NOMO-1 treated with dmso at 0.1 percent for 144 hours (cell line): ENCODE data around the gene CUEDC2.

Source experiments
- DNase-seq: peaks from one replicate; lab custom pipeline; 2025; ENCODE audit not compliant: unreplicated experiment; lab: John Stamatoyannopoulos, UW

Gene CUEDC2

GRCh38 chr10:102399217-102400021 lies 33.0 kb downstream of the CUEDC2 start:
- DNase-seq = peak; percentile 86

GRCh38 chr10:102398172-102399020 lies 34.0 kb downstream of the CUEDC2 start:
- no peak for DNase-seq

GRCh38 chr10:102397222-102398171 lies 34.9 kb downstream of the CUEDC2 start:
- DNase-seq = no peak

- DNase-seq = no peak
Observed at GRCh38 chr10:102396730-102397151, 35.6 kb downstream of the CUEDC2 start.

DNA sequence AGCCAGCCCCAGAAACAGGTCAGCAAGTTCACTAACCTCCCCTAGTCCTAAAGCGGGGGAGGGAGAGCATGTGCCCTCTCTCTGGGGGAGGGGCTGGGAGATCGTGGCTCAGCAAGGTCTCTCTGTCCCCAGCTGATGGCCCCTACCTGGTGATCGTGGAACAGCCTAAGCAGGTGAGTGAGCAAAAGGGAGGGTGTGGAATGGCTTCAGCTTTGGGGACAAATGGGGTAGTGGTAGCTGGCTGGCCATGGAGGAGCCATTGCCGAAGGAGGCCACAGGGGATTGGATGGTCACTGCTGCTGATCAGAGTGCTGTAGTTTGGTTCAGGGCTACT lies 36.1 kb downstream of the CUEDC2 start:
- DNase-seq = no peak

GRCh38 chr10:102395400-102396316 lies 36.7 kb downstream of the CUEDC2 start, which contains the start of gene NFKB2:
TSS of gene NFKB2 (plus strand) at chr10:102395705. CDS start at chr10:102395960, 255 bp downstream.
- DNase-seq = peak; percentile 28

DNA sequence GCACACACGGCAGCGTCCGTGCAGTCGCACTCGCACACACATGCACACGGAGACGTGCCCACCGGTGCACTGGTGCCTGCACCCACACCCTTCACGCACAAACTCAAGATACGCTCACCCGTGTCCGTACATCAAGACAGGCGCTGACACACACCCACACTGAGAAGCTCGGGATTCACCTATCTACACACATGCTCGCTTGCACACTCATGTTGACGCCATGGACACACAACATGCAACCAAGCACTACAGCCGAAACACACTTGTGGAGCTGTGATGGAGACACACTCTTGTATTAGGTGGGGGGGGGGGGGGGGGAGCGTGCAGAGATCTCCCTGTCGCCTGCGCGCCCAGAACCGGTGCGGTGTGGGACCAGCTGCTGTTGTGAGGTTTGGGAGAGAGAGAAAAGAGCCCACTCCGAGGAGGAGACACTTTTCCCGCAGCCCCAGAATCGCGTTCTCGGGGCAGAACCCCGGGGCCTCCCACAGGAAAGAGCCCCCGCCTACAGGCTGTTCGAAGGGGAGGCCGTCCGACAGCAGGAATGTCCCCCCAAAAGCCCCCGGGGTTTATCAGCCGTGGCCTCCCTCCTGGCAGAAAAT lies 37.5 kb downstream of the CUEDC2 start:
- no peak for DNase-seq

DNA sequence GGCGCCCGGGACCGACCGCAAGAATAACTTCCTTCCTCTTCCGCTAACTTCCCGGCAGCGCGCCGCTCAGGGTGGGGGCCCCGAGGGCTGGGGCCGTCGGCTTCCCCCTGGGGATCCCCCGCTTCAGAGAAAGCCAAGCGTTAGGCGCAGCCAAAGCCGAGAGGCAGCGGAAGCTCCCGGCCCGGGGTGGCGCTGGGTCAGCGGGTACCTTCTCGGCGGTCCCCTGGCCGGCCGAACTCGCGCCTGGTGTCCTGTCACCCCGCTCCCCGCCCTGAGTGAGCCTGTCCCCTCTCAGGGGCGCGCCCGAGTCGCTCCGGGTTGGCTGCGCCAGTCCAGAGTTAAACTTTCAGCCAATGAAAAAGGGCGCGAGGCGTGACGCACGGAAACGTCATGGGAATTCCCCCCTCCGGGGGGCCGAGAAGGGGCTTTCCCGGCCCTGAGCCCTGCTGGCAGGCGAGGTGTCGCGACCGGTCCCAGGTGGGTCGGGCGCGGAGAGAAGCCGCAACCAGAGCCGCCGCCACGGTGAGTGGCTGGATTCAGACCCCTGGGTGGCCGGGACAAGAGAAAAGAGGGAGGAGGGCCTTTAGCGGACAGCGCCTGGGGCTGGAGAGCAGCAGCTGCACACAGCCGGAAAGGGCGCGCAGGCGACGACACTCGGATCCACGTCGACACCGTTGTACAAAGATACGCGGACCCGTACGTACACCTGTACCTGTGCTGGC lies 38.1 kb downstream of the CUEDC2 start:
- peak; percentile 82 for DNase-seq

DNA sequence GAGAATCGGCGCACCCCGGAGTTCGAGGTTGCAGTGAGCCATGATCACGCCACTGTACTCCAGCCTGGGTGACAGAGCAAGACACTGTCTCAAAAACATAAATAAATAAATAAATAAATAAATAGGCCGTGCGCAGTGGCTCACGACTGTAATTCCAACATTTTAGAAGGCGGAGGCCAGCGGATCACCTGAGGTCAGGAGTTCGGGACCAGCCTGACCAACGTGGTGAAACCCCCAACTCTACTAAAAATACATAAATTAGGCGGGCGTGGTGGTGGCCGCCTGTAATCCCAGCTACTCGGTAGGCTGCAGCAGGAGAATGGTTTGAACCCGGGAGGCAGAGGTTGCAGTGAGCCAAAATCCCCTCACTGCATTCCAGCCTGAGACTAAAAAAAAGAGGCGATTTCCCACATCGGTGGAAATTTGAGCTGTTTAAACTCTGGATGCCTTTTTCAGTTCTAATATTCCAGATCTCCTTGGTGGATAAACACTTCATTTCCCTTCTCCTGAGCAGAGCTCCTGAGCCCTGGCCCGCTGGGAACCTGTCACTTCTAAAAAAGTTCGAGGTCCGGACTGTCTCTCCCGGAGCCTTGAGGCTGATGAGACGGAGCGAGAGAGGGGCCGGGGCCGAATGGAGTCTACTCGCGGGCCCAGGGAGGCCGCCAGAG lies 38.8 kb downstream of the CUEDC2 start:
- no peak for DNase-seq

GRCh38 chr10:102392306-102392705 lies 40.1 kb downstream of the CUEDC2 start:
- no peak for DNase-seq

- no peak for DNase-seq
Observed at GRCh38 chr10:102389894-102390293, 42.5 kb downstream of the CUEDC2 start.

- DNase-seq = no peak
Observed at GRCh38 chr10:102384606-102385429, 47.6 kb downstream of the CUEDC2 start.

- no peak for DNase-seq
Observed at GRCh38 chr10:102384053-102384452, 48.3 kb downstream of the CUEDC2 start.

DNA sequence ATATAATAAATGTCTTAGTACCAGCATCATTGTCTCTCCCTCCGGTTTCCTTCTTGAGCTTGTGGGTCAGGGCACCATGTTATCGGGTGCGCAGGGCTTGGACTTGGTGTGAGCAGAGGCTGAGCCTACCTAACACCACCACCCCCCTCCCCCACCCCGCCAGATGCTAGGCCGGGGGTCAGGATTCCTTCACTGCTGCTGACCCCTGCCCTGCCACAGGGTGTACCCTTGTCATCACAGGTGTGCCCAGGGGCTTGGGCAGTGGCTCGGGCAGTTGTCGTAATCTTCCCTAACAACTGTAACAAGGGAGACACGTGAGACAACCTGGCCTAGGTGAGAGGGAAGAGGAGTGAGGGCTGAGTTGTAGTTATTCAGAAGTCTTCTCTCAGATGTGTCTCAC lies 49.5 kb downstream of the CUEDC2 start:
- DNase-seq = no peak

GRCh38 chr10:102381983-102382382 lies 50.4 kb downstream of the CUEDC2 start:
- no peak for DNase-seq

GRCh38 chr10:102379383-102379782 lies 53.0 kb downstream of the CUEDC2 start:
- no peak for DNase-seq

GRCh38 chr10:102376901-102377300 lies 55.5 kb downstream of the CUEDC2 start:
- no peak for DNase-seq
